Tongue (tissue), 2 donors: ENCODE measurements around the gene CA6. TPM values are rescaled to one million over a fixed set of nuclear protein-coding genes. Genes with fewer than 3 reads are reported as not detected.
"Not testable (repeated sequence)": the region's sequence is repeated elsewhere in the genome, so short reads cannot be mapped to it uniquely, and the experiment has no call there.

Experiments
- DNase-seq: peaks from one replicate; pipeline ENCODE4 v3.0.0-alpha.2; 2015
- total RNA-seq: library from RNA; depleted of rRNA; stranded (reverse); fragments of >200 nt; gene quantifications from one replicate; pipeline ENCODE4 v1.2.3, GENCODE V29; 2014

Gene CA6
- total RNA-seq, result 1.0 TPM

- no peak for DNase-seq
These were observed at the start of gene CA6 for GRCh38 chr1:8945568-8945967. CA6 (plus strand) TSS chr1:8945868; CDS start chr1:8945887, 19 bp downstream.

GRCh38 chr1:8896775-8897174, 48.9 kb upstream of the CA6 start:
- DNase-seq, result not testable (repeated sequence)

GRCh38 chr1:8897505-8897904, 48.2 kb upstream of the CA6 start:
- not testable (repeated sequence) for DNase-seq

- DNase-seq, result not testable (repeated sequence)
These were observed 47.2 kb upstream of the CA6 start for GRCh38 chr1:8898418-8898817.

GRCh38 chr1:8899046-8899445, 46.6 kb upstream of the CA6 start:
- DNase-seq, result no peak

- DNase-seq, result not testable (repeated sequence)
These were observed 45.0 kb upstream of the CA6 start for GRCh38 chr1:8900684-8901083.

GRCh38 chr1:8902765-8903164, 42.9 kb upstream of the CA6 start:
- DNase-seq, result no peak

GRCh38 chr1:8903410-8903809, 42.3 kb upstream of the CA6 start:
- no peak for DNase-seq

GRCh38 chr1:8903908-8904650, 41.6 kb upstream of the CA6 start:
- peak; percentile 54 for DNase-seq

- DNase-seq, result peak; percentile 58
These were observed 40.0 kb upstream of the CA6 start for GRCh38 chr1:8905582-8906191.

GRCh38 chr1:8908388-8909151, 37.1 kb upstream of the CA6 start:
- DNase-seq, result no peak

GRCh38 chr1:8910331-8910730, 35.3 kb upstream of the CA6 start:
- DNase-seq, result no peak

GRCh38 chr1:8910914-8911313, 34.8 kb upstream of the CA6 start:
- no peak for DNase-seq

- DNase-seq, result no peak
These were observed 34.0 kb upstream of the CA6 start for GRCh38 chr1:8911416-8912309.

GRCh38 chr1:8913457-8913856, 32.2 kb upstream of the CA6 start:
- DNase-seq, result no peak

- DNase-seq, result no peak
These were observed 31.2 kb upstream of the CA6 start for GRCh38 chr1:8914466-8914865.

GRCh38 chr1:8915446-8915845, 30.2 kb upstream of the CA6 start:
- no peak for DNase-seq

GRCh38 chr1:8917536-8917935, 28.1 kb upstream of the CA6 start:
- DNase-seq, result not testable (repeated sequence)

- DNase-seq, result no peak
These were observed 22.7 kb upstream of the CA6 start for GRCh38 chr1:8922962-8923361.

GRCh38 chr1:8925406-8925805, 20.3 kb upstream of the CA6 start:
- DNase-seq, result no peak

GRCh38 chr1:8925960-8926359, 19.7 kb upstream of the CA6 start:
- no peak for DNase-seq
